ENCODE measurements around the gene SAT2. TPM values are rescaled to one million over a fixed set of nuclear protein-coding genes. Genes with fewer than 3 reads are reported as not detected.

The SAT2 gene
- total and polyA plus RNA-seq, 10 of the 15 experiments (the other 5 are each of a cell fraction or from before 2014, with no cell fraction given) = 14.6 to 44.0 (median 27.9) TPM

DNA sequence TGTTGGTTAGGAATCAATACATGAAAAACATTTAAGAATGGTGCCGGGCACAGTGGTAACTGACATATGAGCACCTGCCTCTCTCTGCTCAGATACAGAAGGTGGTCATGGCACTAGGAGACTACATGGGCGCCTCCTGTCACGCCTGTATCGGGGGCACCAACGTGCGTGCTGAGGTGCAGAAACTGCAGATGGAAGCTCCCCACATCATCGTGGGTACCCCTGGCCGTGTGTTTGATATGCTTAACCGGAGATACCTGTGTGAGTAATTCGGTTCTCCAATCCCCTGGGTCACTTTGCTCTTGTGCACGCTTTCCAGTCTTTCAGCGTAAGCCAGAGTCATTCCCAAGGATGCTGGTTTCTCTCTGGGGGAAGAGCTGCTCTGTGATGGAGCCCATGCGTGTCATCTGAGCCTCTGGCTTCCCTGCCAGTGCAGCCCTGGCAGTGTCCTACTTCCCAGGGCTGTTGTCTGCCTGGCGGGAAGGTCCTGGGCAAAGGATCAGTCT, 51.1 kb downstream of the SAT2 start:
- no TSS peak for BruUV-seq (replicated peaks)
- DNase-seq (ENCODE audit: low read depth, low spot score) = no peak
- no peak for ATAC-seq
- FAIRE-seq = no peak
- H3K27ac ChIP-seq (ENCODE audit: control insufficient read depth, insufficient read depth) = no peak overlapping the region
- no peak overlapping the region; the same call in 1 of the 2 replicates for H3K4me3 ChIP-seq
- in situ Hi-C loops (cut with MboI) (no loop called here), intact Hi-C loops (cut with micrococcal nuclease; ENCODE audit: unreplicated experiment) (no loop called here)
- ChIA-PET CTCF (interaction anchor here (0.6 to 3.0 kb wide), 2 partner anchors 16 to 140 kb away, joined by 4 to 14 read pairs; partner anchors contain the start of gene SENP3), RAD21 (ENCODE audit: unreplicated experiment) (interaction anchor here (0.5 to 2.2 kb wide), 3 partner anchors 13 to 648 kb away, joined by 3 to 5 read pairs (median 4); partner anchors contain the start of gene TP53), SMC1A (ENCODE audit: uncharacterized antibody, unreplicated experiment) (interaction anchor here (1.2 kb wide), 1 partner anchor 10 kb away, joined by 3 read pairs; no protein-coding TSS in a partner anchor), POLR2A (interaction anchor here (1.6 kb wide), 1 partner anchor 111 kb away, joined by 4 read pairs; the partner anchor contains the start of gene TP53)
- peaks cover 39% of the 10 kb centered on the region for H3K4me1 ChIP-seq (ENCODE audit: control insufficient read depth, insufficient read depth, low read length)
- H3K27me3 ChIP-seq (replicated peaks in 1 of 2; ENCODE audit: control insufficient read depth in 2 of 2, insufficient read depth in 2 of 2, low read length in 1 of 2) = no peaks in the 10 kb centered on the region
- WGBS (ENCODE audit: insufficient coverage, insufficient replicate concordance, low lambda C conversion rate, missing lambda C conversion rate) = 49% methylated on average over 14 of the region's 14 CpGs
- peaks cover 25% of the 10 kb centered on the region for H4K20me1 ChIP-seq (ENCODE audit: control insufficient read depth, insufficient read depth)
- H3K9ac ChIP-seq (ENCODE audit: control insufficient read depth, insufficient read depth, low read length) = peak overlapping the region; percentile 13; the same call in 1 of the 2 replicates
- peak overlapping the region; percentile 61 for H3K4me2 ChIP-seq (ENCODE audit: control insufficient read depth, insufficient read depth)
- H2AFZ ChIP-seq (ENCODE audit: control insufficient read depth, low read depth, low read length) = no peak overlapping the region
- no peaks in the 10 kb centered on the region for H3K9me3 ChIP-seq (replicated peaks; ENCODE audit: control insufficient read depth, insufficient read depth, low read length)
- H3K36me3 ChIP-seq (ENCODE audit: control insufficient read depth in 2 of 2, insufficient read depth in 2 of 2, low read length in 1 of 2) = peaks cover 36 to 49% of the 10 kb centered on the region in 2 experiments
- H3K79me2 ChIP-seq (ENCODE audit: control insufficient read depth, insufficient read depth, low read length) = peaks cover 57% of the 10 kb centered on the region
- TF ChIP-seq POU2F2 (IDR thresholded peaks at IDR 0.05; ENCODE audit: borderline replicate concordance, low read depth, low read length) (no peak), SMARCA5 (IDR thresholded peaks at IDR 0.05) (no peak), ZBTB4 (CRISPR knock-in tag; IDR thresholded peaks at IDR 0.05) (no peak), POLR2AphosphoS5 (IDR thresholded peaks at IDR 0.05; ENCODE audit: low read length) (peak; percentile 90), BRCA1 (IDR thresholded peaks at IDR 0.05; ENCODE audit: low read depth, low read length) (no peak), CUX1 (IDR thresholded peaks at IDR 0.05; ENCODE audit: insufficient replicate concordance, low read depth, low read length) (no peak), ZNF622 (IDR thresholded peaks at IDR 0.05) (no peak), CTCF (IDR thresholded peaks at IDR 0.05 in 2 of 3, conservative IDR thresholded peaks at IDR 0.05 in 1 of 3; ENCODE audit: control insufficient read depth in 2 of 3, extremely low read depth in 1 of 3, insufficient read depth in 1 of 3, low read depth in 3 of 3, low read length in 3 of 3) (no peak)
- TF ChIP-seq, protein P1, sequence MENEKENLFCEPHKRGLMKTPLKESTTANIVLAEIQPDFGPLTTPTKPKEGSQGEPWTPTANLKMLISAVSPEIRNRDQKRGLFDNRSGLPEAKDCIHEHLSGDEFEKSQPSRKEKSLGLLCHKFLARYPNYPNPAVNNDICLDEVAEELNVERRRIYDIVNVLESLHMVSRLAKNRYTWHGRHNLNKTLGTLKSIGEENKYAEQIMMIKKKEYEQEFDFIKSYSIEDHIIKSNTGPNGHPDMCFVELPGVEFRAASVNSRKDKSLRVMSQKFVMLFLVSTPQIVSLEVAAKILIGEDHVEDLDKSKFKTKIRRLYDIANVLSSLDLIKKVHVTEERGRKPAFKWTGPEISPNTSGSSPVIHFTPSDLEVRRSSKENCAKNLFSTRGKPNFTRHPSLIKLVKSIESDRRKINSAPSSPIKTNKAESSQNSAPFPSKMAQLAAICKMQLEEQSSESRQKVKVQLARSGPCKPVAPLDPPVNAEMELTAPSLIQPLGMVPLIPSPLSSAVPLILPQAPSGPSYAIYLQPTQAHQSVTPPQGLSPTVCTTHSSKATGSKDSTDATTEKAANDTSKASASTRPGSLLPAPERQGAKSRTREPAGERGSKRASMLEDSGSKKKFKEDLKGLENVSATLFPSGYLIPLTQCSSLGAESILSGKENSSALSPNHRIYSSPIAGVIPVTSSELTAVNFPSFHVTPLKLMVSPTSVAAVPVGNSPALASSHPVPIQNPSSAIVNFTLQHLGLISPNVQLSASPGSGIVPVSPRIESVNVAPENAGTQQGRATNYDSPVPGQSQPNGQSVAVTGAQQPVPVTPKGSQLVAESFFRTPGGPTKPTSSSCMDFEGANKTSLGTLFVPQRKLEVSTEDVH (IDR thresholded peaks at IDR 0.05; ENCODE audit: low read depth, partially characterized antibody) = no peak

Data from GM12878 (cell line).